GM12878 (cell line): Measurements from ENCODE around the gene SGTA. TPM values are rescaled to one million over a fixed set of nuclear protein-coding genes. Genes with fewer than 3 reads are reported as not detected.

Source experiments
- POLR2A ChIP-seq: IDR thresholded peaks from 2 replicates; pipeline ENCODE4 v1.6.1; 2011; ENCODE audit warnings: low read depth, mild to moderate bottlenecking, low read length
- YY1 ChIP-seq: IDR thresholded peaks from 2 replicates; pipeline ENCODE4 v1.6.1; 2011; ENCODE audit warnings: low read depth, mild to moderate bottlenecking, low read length
- polyA plus RNA-seq, 11 experiments: library from polyadenylated mRNA; depleted of rRNA in 4 of 11; unstranded in 6 of 11; stranded (reverse) in 5 of 11; fragments of >200 nt; fragmentation: Nextera tagmentation in 4 of 11; fragmentation: Illumina TruSeq in 1 of 11; extraction: Ambion mirVana in 4 of 11; extraction: Trizol in 1 of 11; gene quantifications; 1 replicate in 1 of 11; 2 replicates in 10 of 11; pipeline versions ENCODE4 v1.2.1 to v1.2.3, GENCODE V29; 2011 to 2016; ENCODE audit warnings: inconsistent platforms in 2 of 11, missing spikeins in 2 of 11, low read depth in 1 of 11
- total RNA-seq, 4 experiments: library from RNA; depleted of rRNA in 3 of 4; stranded (reverse); fragments of >200 nt in 3 of 4; fragmentation: Illumina TruSeq in 1 of 4; extraction: Trizol in 1 of 4; gene quantifications; 2 replicates each; pipeline versions ENCODE4 v1.2.1 to v1.2.3, GENCODE V29; 2013 to 2021
- TF ChIP-seq, protein P1 (sequence below): IDR thresholded peaks from 2 replicates; pipeline ENCODE4 v1.6.1; 2012; ENCODE audit warnings: low read depth, low read length, improper control_type of control experiment
- TF ChIP-seq, protein P2 (sequence below): fragments of 450-650 bp; formaldehyde crosslinking; IDR thresholded peaks from 2 replicates; pipeline ENCODE4 v1.4.0; 2022; ENCODE audit warnings: mild to moderate bottlenecking, moderate library complexity

Gene SGTA
- total and polyA plus RNA-seq, 10 of the 15 experiments (the other 5 are each of a cell fraction or from before 2014, with no cell fraction given): 2.0 to 102 (median 48.2) TPM

DNA sequence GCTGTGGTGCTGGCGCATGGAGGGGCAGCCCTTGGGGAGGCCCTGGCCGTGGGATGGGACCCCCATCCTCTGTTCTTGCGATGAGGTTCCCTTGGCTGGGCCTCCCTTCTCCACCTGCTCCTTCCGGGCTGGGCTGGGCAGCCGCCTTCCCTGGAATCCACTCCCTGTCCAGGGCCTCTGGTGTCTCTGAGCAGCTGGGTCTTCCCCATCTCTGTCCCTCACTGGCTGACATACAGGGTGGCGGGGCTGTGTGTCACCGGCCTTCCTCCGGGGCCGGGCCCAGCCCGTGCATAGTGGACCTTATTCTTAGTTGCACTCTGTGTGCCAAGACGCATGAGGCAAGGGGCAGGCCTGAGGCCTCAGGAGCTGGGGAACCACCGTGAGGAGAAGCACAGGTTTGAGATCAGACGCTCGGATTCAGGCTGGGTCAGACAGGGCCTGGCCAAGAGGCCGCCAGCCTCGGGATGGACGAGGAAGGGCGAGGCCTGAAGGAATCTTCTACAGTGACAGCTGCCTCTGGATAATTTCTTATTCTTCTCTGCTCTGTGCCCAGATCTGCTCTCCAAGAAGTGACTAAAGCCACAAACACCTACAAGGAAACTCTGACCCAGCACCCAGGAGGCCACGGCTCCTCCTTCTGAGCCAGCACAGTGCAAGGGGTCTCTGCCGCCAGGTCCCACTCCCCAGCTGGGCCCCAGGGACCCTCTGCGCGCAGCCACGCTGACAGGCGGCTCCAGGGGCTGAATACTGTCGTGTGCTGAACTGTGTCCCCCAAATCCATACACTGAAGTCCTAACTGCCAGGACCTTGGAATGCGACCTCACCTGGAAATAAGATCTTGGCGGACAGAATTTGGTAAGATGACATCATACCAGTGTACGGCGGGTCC is 11.0 kb downstream of the SGTA start (continued):
- TF ChIP-seq, protein P1, sequence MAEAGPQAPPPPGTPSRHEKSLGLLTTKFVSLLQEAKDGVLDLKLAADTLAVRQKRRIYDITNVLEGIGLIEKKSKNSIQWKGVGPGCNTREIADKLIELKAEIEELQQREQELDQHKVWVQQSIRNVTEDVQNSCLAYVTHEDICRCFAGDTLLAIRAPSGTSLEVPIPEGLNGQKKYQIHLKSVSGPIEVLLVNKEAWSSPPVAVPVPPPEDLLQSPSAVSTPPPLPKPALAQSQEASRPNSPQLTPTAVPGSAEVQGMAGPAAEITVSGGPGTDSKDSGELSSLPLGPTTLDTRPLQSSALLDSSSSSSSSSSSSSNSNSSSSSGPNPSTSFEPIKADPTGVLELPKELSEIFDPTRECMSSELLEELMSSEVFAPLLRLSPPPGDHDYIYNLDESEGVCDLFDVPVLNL: no peak
- TF ChIP-seq POLR2A (no peak), YY1 (no peak)
- TF ChIP-seq, protein P2, sequence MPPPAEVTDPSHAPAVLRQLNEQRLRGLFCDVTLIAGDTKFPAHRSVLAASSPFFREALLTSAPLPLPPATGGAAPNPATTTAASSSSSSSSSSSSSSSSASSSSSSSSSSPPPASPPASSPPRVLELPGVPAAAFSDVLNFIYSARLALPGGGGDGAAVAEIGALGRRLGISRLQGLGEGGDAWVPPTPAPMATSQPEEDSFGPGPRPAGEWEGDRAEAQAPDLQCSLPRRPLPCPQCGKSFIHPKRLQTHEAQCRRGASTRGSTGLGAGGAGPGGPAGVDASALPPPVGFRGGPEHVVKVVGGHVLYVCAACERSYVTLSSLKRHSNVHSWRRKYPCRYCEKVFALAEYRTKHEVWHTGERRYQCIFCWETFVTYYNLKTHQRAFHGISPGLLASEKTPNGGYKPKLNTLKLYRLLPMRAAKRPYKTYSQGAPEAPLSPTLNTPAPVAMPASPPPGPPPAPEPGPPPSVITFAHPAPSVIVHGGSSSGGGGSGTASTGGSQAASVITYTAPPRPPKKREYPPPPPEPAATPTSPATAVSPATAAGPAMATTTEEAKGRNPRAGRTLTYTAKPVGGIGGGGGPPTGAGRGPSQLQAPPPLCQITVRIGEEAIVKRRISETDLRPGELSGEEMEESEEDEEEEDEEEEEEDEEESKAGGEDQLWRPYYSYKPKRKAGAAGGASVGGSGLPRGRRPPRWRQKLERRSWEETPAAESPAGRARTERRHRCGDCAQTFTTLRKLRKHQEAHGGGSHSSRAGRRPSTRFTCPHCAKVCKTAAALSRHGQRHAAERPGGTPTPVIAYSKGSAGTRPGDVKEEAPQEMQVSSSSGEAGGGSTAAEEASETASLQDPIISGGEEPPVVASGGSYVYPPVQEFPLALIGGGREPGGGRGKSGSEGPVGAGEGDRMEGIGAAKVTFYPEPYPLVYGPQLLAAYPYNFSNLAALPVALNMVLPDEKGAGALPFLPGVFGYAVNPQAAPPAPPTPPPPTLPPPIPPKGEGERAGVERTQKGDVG (CRISPR knock-in tag): no peak
- TF ChIP-seq, all 136 proteins: peak for 0
